HFFc6 (cell line): ENCODE data around the gene AOPEP. TPM values are rescaled to one million over a fixed set of nuclear protein-coding genes. Genes with fewer than 3 reads are reported as not detected.

Source experiments
- DNase-seq: peaks from one replicate; pipeline ENCODE4 v3.0.0-alpha.2; 2018
- H3K27ac Mint-ChIP-seq: 2 replicates; pipeline ENCODE4 v1.8.0; 2020; ENCODE audit warnings: mild to moderate bottlenecking, mixed read lengths
- H3K27me3 Mint-ChIP-seq: 2 replicates; pipeline ENCODE4 v1.8.0; 2021; ENCODE audit warnings: mild to moderate bottlenecking, moderate library complexity, mixed read lengths; ENCODE audit not compliant: insufficient read depth
- H3K36me3 Mint-ChIP-seq: 2 replicates; pipeline ENCODE4 v1.8.0; 2021; ENCODE audit warnings: low read depth, mixed read lengths
- H3K4me1 Mint-ChIP-seq: 2 replicates; pipeline ENCODE4 v1.8.0; 2020; ENCODE audit warnings: low read depth, mixed read lengths
- H3K4me3 Mint-ChIP-seq: 2 replicates; pipeline ENCODE4 v1.8.0; 2020; ENCODE audit warnings: mild to moderate bottlenecking, moderate library complexity, mixed read lengths
- H3K9me3 Mint-ChIP-seq: 2 replicates; pipeline ENCODE4 v1.8.0; 2020; ENCODE audit warnings: mild to moderate bottlenecking, mixed read lengths
- long read RNA-seq: library from polyadenylated mRNA; unstranded; transcript quantifications from one replicate; pipeline ENCODE4 v2.0.0, GENCODE V29; 2019
- total RNA-seq, 6 experiments: library from RNA; stranded (reverse); fragmentation: NEBNext Ultra II Directional; extraction: Animal tissue kit (Norgen Biotek cat#: 25700); gene quantifications; 2 replicates in 1 of 6; 3 replicates in 5 of 6; pipeline ENCODE4 v1.2.3, GENCODE V29; 2021
- TF ChIP-seq, protein P1 (sequence below): fragments of 200-600 bp; sonication (generic); IDR thresholded peaks from 2 replicates; pipeline ENCODE4 v1.5.0; 2021; ENCODE audit warnings: antibody characterized with exemption, mild to moderate bottlenecking

The AOPEP gene, protein sequence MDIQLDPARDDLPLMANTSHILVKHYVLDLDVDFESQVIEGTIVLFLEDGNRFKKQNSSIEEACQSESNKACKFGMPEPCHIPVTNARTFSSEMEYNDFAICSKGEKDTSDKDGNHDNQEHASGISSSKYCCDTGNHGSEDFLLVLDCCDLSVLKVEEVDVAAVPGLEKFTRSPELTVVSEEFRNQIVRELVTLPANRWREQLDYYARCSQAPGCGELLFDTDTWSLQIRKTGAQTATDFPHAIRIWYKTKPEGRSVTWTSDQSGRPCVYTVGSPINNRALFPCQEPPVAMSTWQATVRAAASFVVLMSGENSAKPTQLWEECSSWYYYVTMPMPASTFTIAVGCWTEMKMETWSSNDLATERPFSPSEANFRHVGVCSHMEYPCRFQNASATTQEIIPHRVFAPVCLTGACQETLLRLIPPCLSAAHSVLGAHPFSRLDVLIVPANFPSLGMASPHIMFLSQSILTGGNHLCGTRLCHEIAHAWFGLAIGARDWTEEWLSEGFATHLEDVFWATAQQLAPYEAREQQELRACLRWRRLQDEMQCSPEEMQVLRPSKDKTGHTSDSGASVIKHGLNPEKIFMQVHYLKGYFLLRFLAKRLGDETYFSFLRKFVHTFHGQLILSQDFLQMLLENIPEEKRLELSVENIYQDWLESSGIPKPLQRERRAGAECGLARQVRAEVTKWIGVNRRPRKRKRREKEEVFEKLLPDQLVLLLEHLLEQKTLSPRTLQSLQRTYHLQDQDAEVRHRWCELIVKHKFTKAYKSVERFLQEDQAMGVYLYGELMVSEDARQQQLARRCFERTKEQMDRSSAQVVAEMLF
- 10 to 100 TPM; 32.2 to 46.6 (median 36.3) TPM for total RNA-seq
- long read RNA-seq, transcript C9orf3-214 (4 exons, 2,396 nt), result major isoform, 8 of 58 reads
- long read RNA-seq, partial matches to known transcripts, result 7 of 58 reads
- long read RNA-seq, other reads (novel, unspliced or antisense), result 33 of 58 reads

DNA sequence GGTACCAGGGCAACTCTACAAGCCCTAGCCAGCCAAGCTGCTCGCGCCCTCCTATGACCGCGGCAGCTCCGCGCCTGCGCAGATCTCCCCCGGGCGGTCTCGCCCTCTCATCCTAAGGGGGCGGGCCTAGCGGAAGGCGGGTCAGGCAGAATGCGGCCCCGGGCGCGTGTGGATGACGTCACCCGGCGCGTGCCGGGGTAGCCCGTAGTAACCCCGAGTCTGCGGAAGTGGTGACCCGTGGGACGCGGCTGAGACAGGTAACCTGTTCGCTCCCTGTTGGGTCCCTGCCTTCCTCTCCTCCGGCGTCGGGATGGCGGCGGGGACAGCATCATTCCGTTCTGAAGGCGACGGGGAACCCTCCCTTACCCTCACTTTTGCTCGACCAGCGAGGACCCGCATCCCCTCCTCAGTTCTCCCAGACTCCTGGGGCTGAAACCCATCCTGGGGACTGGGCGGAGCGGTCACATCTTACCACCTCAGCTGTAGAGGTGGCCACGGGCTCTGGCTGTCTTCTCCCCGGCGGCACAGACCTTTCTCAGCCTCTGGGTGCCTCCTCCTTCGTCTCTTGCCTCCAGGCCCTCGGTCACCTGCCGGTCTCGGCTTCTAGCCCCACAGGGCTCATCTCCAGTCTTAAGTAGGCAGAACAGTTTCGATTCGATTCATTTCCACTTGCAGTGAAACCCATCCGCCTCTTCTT lies at the start of gene AOPEP:
AOPEP (plus strand) TSS at position 205 of the 697 bp plus-strand sequence. CDS start 33,085 bp downstream, outside the sequence.
- DNase-seq, result peak; percentile 91
- Mint-ChIP-seq H3K27ac (peak within 1 kb of the TSS; percentile 98), H3K9me3 (no peaks in the 10 kb centered on the region), H3K4me3 (peak within 1 kb of the TSS; percentile 99), H3K4me1 (peaks cover 7% of the 10 kb centered on the region; the same call in 1 of the 2 replicates), H3K27me3 (peaks cover 2% of the 10 kb centered on the region; the same call in 1 of the 2 replicates), H3K36me3 (peaks cover 4% of the 10 kb centered on the region; the same call in 1 of the 2 replicates)
- TF ChIP-seq, protein P1, sequence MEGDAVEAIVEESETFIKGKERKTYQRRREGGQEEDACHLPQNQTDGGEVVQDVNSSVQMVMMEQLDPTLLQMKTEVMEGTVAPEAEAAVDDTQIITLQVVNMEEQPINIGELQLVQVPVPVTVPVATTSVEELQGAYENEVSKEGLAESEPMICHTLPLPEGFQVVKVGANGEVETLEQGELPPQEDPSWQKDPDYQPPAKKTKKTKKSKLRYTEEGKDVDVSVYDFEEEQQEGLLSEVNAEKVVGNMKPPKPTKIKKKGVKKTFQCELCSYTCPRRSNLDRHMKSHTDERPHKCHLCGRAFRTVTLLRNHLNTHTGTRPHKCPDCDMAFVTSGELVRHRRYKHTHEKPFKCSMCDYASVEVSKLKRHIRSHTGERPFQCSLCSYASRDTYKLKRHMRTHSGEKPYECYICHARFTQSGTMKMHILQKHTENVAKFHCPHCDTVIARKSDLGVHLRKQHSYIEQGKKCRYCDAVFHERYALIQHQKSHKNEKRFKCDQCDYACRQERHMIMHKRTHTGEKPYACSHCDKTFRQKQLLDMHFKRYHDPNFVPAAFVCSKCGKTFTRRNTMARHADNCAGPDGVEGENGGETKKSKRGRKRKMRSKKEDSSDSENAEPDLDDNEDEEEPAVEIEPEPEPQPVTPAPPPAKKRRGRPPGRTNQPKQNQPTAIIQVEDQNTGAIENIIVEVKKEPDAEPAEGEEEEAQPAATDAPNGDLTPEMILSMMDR, result no peak

DNA sequence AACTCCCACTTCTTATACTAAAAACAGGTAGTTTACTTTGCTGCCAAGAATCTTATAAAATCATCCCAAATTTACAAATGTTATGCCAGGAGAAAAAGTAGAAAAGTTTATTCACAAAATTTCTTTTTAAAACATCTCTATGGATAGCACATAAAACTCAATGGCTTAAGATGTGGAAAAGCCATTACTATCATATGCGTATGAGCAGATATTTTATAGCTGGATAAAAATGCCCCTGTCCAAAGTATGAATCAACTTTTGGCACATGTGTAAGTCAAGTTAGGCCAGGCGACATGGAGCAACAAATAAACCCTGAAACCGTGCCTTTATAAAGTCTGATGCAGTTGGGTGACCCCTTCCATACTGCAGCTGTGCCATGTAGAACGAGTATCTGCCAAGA lies 48.6 kb upstream of the AOPEP start:
- Mint-ChIP-seq H3K27ac (no peak overlapping the region), H3K4me1 (peaks cover 63% of the 10 kb centered on the region), H3K4me3 (no peak overlapping the region), H3K36me3 (no peaks in the 10 kb centered on the region), H3K27me3 (peaks cover 5% of the 10 kb centered on the region), H3K9me3 (no peaks in the 10 kb centered on the region)
- TF ChIP-seq, protein P1, result no peak
- no peak for DNase-seq

DNA sequence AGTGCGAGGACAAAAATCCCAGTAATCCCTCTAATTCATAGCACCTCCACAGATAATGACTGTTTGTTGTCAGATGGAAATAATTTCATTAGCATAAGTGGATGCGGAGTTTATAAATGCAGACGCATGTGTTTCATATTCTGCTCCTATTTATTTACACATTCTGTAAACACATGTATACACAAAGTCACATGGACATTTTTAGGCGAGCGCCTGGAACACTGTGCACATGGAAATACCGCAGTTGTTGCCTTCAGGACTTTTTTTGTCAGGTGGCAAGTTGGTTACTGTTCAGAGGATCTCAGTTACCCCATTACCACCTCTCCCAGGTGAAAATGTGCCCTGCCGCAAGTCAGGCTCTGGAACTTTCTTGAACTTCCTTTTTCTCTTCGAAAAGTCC lies 46.9 kb upstream of the AOPEP start:
- no peaks in the 10 kb centered on the region for H3K36me3 Mint-ChIP-seq
- DNase-seq, result no peak
- H3K27me3 Mint-ChIP-seq, result peaks cover 5% of the 10 kb centered on the region
- H3K4me3 Mint-ChIP-seq, result no peak overlapping the region
- H3K27ac Mint-ChIP-seq, result no peak overlapping the region
- peaks cover 52% of the 10 kb centered on the region for H3K4me1 Mint-ChIP-seq
- TF ChIP-seq, protein P1, result no peak
- no peaks in the 10 kb centered on the region for H3K9me3 Mint-ChIP-seq

- Mint-ChIP-seq H3K27ac (no peak overlapping the region), H3K4me1 (peaks cover 48% of the 10 kb centered on the region), H3K27me3 (peaks cover 5% of the 10 kb centered on the region), H3K9me3 (no peaks in the 10 kb centered on the region), H3K36me3 (no peaks in the 10 kb centered on the region), H3K4me3 (no peak overlapping the region)
- DNase-seq, result no peak
- TF ChIP-seq, protein P1, result no peak
These were observed 46.5 kb upstream of the AOPEP start for GRCh38 chr9:94680020-94680419.

GRCh38 chr9:94680621-94681020 lies 45.9 kb upstream of the AOPEP start:
- TF ChIP-seq, protein P1, result no peak
- peaks cover 5% of the 10 kb centered on the region for H3K27me3 Mint-ChIP-seq
- H3K27ac Mint-ChIP-seq, result peak overlapping the region; percentile 25; the same call in 1 of the 2 replicates
- H3K4me3 Mint-ChIP-seq, result no peak overlapping the region
- H3K4me1 Mint-ChIP-seq, result peaks cover 42% of the 10 kb centered on the region
- H3K36me3 Mint-ChIP-seq, result no peaks in the 10 kb centered on the region
- DNase-seq, result no peak
- H3K9me3 Mint-ChIP-seq, result no peaks in the 10 kb centered on the region
